ENCODE results near the gene DCLK1.

The DCLK1 gene

GRCh38 chr13:36031490-36031889 lies 99.7 kb downstream of the DCLK1 start:
- Histone ChIP-seq H3K27ac (ENCODE audit: low read depth, low read length) (no peak overlapping the region), H3K9me3 (ENCODE audit: control insufficient read depth in 5 of 5, low read length in 5 of 5) (no peaks in the 10 kb centered on the region), H3K4me1 (ENCODE audit: control insufficient read depth in 5 of 5, insufficient read depth in 5 of 5, low read length in 5 of 5) (peaks cover 0 to 8% (median 5%) of the 10 kb centered on the region in 5 donors), H3K36me3 (ENCODE audit: control insufficient read depth in 5 of 5, insufficient read depth in 5 of 5, low read length in 5 of 5) (no peaks in the 10 kb centered on the region), H3K4me3 (ENCODE audit: low read depth in 1 of 5, low read length in 5 of 5) (no peak overlapping the region), H3K9ac (ENCODE audit: low read length in 5 of 5) (no peak overlapping the region), H3K27me3 (ENCODE audit: control insufficient read depth in 5 of 5, insufficient read depth in 4 of 5, low read length in 5 of 5) (no peaks in the 10 kb centered on the region)

GRCh38 chr13:36030670-36031331 lies 100.4 kb downstream of the DCLK1 start:
- Histone ChIP-seq H3K27me3 (ENCODE audit: control insufficient read depth in 5 of 5, insufficient read depth in 4 of 5, low read length in 5 of 5) (no peaks in the 10 kb centered on the region), H3K4me1 (ENCODE audit: control insufficient read depth in 5 of 5, insufficient read depth in 5 of 5, low read length in 5 of 5) (peaks cover 0 to 8% (median 5%) of the 10 kb centered on the region in 5 donors), H3K9ac (ENCODE audit: low read length in 5 of 5) (no peak overlapping the region), H3K36me3 (ENCODE audit: control insufficient read depth in 5 of 5, insufficient read depth in 5 of 5, low read length in 5 of 5) (no peaks in the 10 kb centered on the region), H3K4me3 (ENCODE audit: low read depth in 1 of 5, low read length in 5 of 5) (no peak overlapping the region), H3K9me3 (ENCODE audit: control insufficient read depth in 5 of 5, low read length in 5 of 5) (no peaks in the 10 kb centered on the region), H3K27ac (ENCODE audit: low read depth, low read length) (no peak overlapping the region)

DNA sequence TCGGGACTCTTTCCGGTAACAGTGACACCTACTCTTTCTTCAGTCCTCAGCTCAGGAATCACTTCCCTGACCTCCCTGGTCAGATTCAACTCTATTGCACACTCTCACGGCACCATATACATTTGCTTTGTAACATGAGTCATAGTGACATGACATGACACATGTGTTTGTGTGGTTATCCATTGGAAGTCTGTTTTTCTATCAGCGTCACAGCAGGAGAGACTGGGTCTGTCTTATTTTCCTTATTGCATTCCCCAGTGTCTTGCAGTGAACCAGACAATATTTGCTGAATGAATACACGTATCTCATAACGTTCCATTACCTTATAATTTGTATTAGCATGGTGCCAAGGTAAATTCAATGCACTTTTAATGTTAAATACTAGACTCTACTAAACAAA lies 102.0 kb downstream of the DCLK1 start:
- Histone ChIP-seq H3K36me3 (ENCODE audit: control insufficient read depth in 5 of 5, insufficient read depth in 5 of 5, low read length in 5 of 5) (no peaks in the 10 kb centered on the region), H3K4me1 (ENCODE audit: control insufficient read depth in 5 of 5, insufficient read depth in 5 of 5, low read length in 5 of 5) (peaks cover 0 to 8% (median 5%) of the 10 kb centered on the region in 5 donors), H3K4me3 (ENCODE audit: low read depth in 1 of 5, low read length in 5 of 5) (no peak overlapping the region), H3K27me3 (ENCODE audit: control insufficient read depth in 5 of 5, insufficient read depth in 4 of 5, low read length in 5 of 5) (no peaks in the 10 kb centered on the region), H3K9ac (ENCODE audit: low read length in 5 of 5) (no peak overlapping the region), H3K9me3 (ENCODE audit: control insufficient read depth in 5 of 5, low read length in 5 of 5) (no peaks in the 10 kb centered on the region), H3K27ac (ENCODE audit: low read depth, low read length) (no peak overlapping the region)

- no peaks in the 10 kb centered on the region for H3K9me3 ChIP-seq (ENCODE audit: control insufficient read depth in 5 of 5, low read length in 5 of 5)
- H3K36me3 ChIP-seq (ENCODE audit: control insufficient read depth in 5 of 5, insufficient read depth in 5 of 5, low read length in 5 of 5) = no peaks in the 10 kb centered on the region
- H3K9ac ChIP-seq (ENCODE audit: low read length in 5 of 5) = no peak overlapping the region
- H3K27me3 ChIP-seq (ENCODE audit: control insufficient read depth in 5 of 5, insufficient read depth in 4 of 5, low read length in 5 of 5) = no peaks in the 10 kb centered on the region
- H3K4me3 ChIP-seq (ENCODE audit: low read depth in 1 of 5, low read length in 5 of 5) = no peak overlapping the region
- H3K27ac ChIP-seq (ENCODE audit: low read depth, low read length) = no peak overlapping the region
- H3K4me1 ChIP-seq (ENCODE audit: control insufficient read depth in 5 of 5, insufficient read depth in 5 of 5, low read length in 5 of 5) = peaks cover 0 to 8% (median 5%) of the 10 kb centered on the region in 5 donors
Measured at GRCh38 chr13:36028359-36029025, 102.7 kb downstream of the DCLK1 start.

GRCh38 chr13:36026531-36026930 lies 104.7 kb downstream of the DCLK1 start:
- no peak overlapping the region for H3K9ac ChIP-seq (ENCODE audit: low read length in 5 of 5)
- no peak overlapping the region for H3K4me3 ChIP-seq (ENCODE audit: low read depth in 1 of 5, low read length in 5 of 5)
- peaks cover 0 to 7% (median 5%) of the 10 kb centered on the region in 5 donors for H3K4me1 ChIP-seq (ENCODE audit: control insufficient read depth in 5 of 5, insufficient read depth in 5 of 5, low read length in 5 of 5)
- H3K9me3 ChIP-seq (ENCODE audit: control insufficient read depth in 5 of 5, low read length in 5 of 5) = no peaks in the 10 kb centered on the region
- no peaks in the 10 kb centered on the region for H3K36me3 ChIP-seq (ENCODE audit: control insufficient read depth in 5 of 5, insufficient read depth in 5 of 5, low read length in 5 of 5)
- H3K27ac ChIP-seq (ENCODE audit: low read depth, low read length) = no peak overlapping the region
- H3K27me3 ChIP-seq (ENCODE audit: control insufficient read depth in 5 of 5, insufficient read depth in 4 of 5, low read length in 5 of 5) = no peaks in the 10 kb centered on the region

- Histone ChIP-seq H3K27me3 (ENCODE audit: control insufficient read depth in 5 of 5, insufficient read depth in 4 of 5, low read length in 5 of 5) (no peaks in the 10 kb centered on the region), H3K36me3 (ENCODE audit: control insufficient read depth in 5 of 5, insufficient read depth in 5 of 5, low read length in 5 of 5) (no peaks in the 10 kb centered on the region), H3K9ac (ENCODE audit: low read length in 5 of 5) (no peak overlapping the region), H3K9me3 (ENCODE audit: control insufficient read depth in 5 of 5, low read length in 5 of 5) (peaks cover 0 to 5% (median 2%) of the 10 kb centered on the region in 5 donors), H3K4me1 (ENCODE audit: control insufficient read depth in 5 of 5, insufficient read depth in 5 of 5, low read length in 5 of 5) (no peaks in the 10 kb centered on the region), H3K4me3 (ENCODE audit: low read depth in 1 of 5, low read length in 5 of 5) (no peak overlapping the region), H3K27ac (ENCODE audit: low read depth, low read length) (no peak overlapping the region)
Measured at GRCh38 chr13:36014763-36015162, 116.4 kb downstream of the DCLK1 start.

- no peaks in the 10 kb centered on the region for H3K27me3 ChIP-seq (ENCODE audit: control insufficient read depth in 5 of 5, insufficient read depth in 4 of 5, low read length in 5 of 5)
- no peaks in the 10 kb centered on the region for H3K36me3 ChIP-seq (ENCODE audit: control insufficient read depth in 5 of 5, insufficient read depth in 5 of 5, low read length in 5 of 5)
- H3K4me3 ChIP-seq (ENCODE audit: low read depth in 1 of 5, low read length in 5 of 5) = no peak overlapping the region
- H3K27ac ChIP-seq (ENCODE audit: low read depth, low read length) = no peak overlapping the region
- H3K9ac ChIP-seq (ENCODE audit: low read length in 5 of 5) = no peak overlapping the region
- H3K9me3 ChIP-seq (ENCODE audit: control insufficient read depth in 5 of 5, low read length in 5 of 5) = peaks cover 0 to 4% (median 0%) of the 10 kb centered on the region in 5 donors
- H3K4me1 ChIP-seq (ENCODE audit: control insufficient read depth in 5 of 5, insufficient read depth in 5 of 5, low read length in 5 of 5) = peaks cover 0 to 3% (median 0%) of the 10 kb centered on the region in 5 donors
Measured at GRCh38 chr13:36006894-36007675, 124.1 kb downstream of the DCLK1 start.

GRCh38 chr13:36006347-36006746 lies 124.8 kb downstream of the DCLK1 start:
- H3K4me3 ChIP-seq (ENCODE audit: low read depth in 1 of 5, low read length in 5 of 5) = no peak overlapping the region
- no peak overlapping the region for H3K27ac ChIP-seq (ENCODE audit: low read depth, low read length)
- no peak overlapping the region for H3K9ac ChIP-seq (ENCODE audit: low read length in 5 of 5)
- peaks cover 0 to 3% (median 0%) of the 10 kb centered on the region in 5 donors for H3K4me1 ChIP-seq (ENCODE audit: control insufficient read depth in 5 of 5, insufficient read depth in 5 of 5, low read length in 5 of 5)
- no peaks in the 10 kb centered on the region for H3K27me3 ChIP-seq (ENCODE audit: control insufficient read depth in 5 of 5, insufficient read depth in 4 of 5, low read length in 5 of 5)
- no peaks in the 10 kb centered on the region for H3K36me3 ChIP-seq (ENCODE audit: control insufficient read depth in 5 of 5, insufficient read depth in 5 of 5, low read length in 5 of 5)
- peaks cover 0 to 4% (median 0%) of the 10 kb centered on the region in 5 donors for H3K9me3 ChIP-seq (ENCODE audit: control insufficient read depth in 5 of 5, low read length in 5 of 5)

- H3K27me3 ChIP-seq (ENCODE audit: control insufficient read depth in 5 of 5, insufficient read depth in 4 of 5, low read length in 5 of 5) = no peaks in the 10 kb centered on the region
Measured at GRCh38 chr13:36001561-36001960, 129.6 kb downstream of the DCLK1 start.

GRCh38 chr13:36000028-36000427 lies 131.2 kb downstream of the DCLK1 start:
- H3K9ac ChIP-seq (ENCODE audit: low read length in 5 of 5) = no peak overlapping the region
- H3K4me1 ChIP-seq (ENCODE audit: control insufficient read depth in 5 of 5, insufficient read depth in 5 of 5, low read length in 5 of 5) = peaks cover 0 to 3% (median 0%) of the 10 kb centered on the region in 5 donors
- no peaks in the 10 kb centered on the region for H3K36me3 ChIP-seq (ENCODE audit: control insufficient read depth in 5 of 5, insufficient read depth in 5 of 5, low read length in 5 of 5)
- no peaks in the 10 kb centered on the region for H3K27me3 ChIP-seq (ENCODE audit: control insufficient read depth in 5 of 5, insufficient read depth in 4 of 5, low read length in 5 of 5)
- no peak overlapping the region for H3K4me3 ChIP-seq (ENCODE audit: low read depth in 1 of 5, low read length in 5 of 5)
- H3K9me3 ChIP-seq (ENCODE audit: control insufficient read depth in 5 of 5, low read length in 5 of 5) = no peaks in the 10 kb centered on the region
- H3K27ac ChIP-seq (ENCODE audit: low read depth, low read length) = no peak overlapping the region

More at GRCh38 chr13:36001561-36001960, 129.6 kb downstream of the DCLK1 start:
- Histone ChIP-seq H3K27ac (ENCODE audit: low read depth, low read length) (no peak overlapping the region), H3K4me3 (ENCODE audit: low read depth in 1 of 5, low read length in 5 of 5) (no peak overlapping the region), H3K36me3 (ENCODE audit: control insufficient read depth in 5 of 5, insufficient read depth in 5 of 5, low read length in 5 of 5) (no peaks in the 10 kb centered on the region), H3K4me1 (ENCODE audit: control insufficient read depth in 5 of 5, insufficient read depth in 5 of 5, low read length in 5 of 5) (peaks cover 0 to 3% (median 0%) of the 10 kb centered on the region in 5 donors), H3K9ac (ENCODE audit: low read length in 5 of 5) (no peak overlapping the region), H3K9me3 (ENCODE audit: control insufficient read depth in 5 of 5, low read length in 5 of 5) (peaks cover 0 to 4% (median 0%) of the 10 kb centered on the region in 5 donors)
